GM18499 (cell line): Measurements from ENCODE around the gene ABHD4.
"Not testable (repeated sequence)": the region's sequence is repeated elsewhere in the genome, so short reads cannot be mapped to it uniquely, and the experiment has no call there.

Experiments used
- ATAC-seq: cut with Tn5 transposase; IDR thresholded peaks from one replicate; pipeline ENCODE4 v1.9.1; 2021; ENCODE audit warnings: moderate number of reproducible peaks; ENCODE audit not compliant: insufficient read depth, unreplicated experiment

The ABHD4 gene

GRCh38 chr14:22622255-22622654 lies 24.2 kb downstream of the ABHD4 start:
- ATAC-seq, result no peak

DNA sequence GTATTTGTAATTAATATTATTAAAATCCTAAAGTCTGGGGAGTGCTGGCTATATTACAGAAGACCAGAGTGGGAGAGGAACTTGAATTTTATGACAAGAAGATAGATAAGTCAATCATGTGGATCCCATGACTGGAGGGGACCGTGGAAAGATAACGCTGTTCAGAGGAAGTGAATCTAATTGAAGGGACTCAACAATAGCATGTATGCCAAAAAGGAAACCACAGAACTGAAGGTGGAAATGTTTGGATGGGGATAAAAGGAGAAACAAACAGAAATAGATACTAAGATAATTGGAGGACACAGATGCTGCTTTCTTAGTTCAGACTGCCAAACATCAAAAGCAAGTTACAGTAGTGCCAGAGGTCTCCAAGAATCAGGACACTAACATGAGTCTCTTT lies 24.9 kb downstream of the ABHD4 start:
- ATAC-seq, result no peak

- ATAC-seq, result no peak
Measured at GRCh38 chr14:22626590-22626989, 28.5 kb downstream of the ABHD4 start.

DNA sequence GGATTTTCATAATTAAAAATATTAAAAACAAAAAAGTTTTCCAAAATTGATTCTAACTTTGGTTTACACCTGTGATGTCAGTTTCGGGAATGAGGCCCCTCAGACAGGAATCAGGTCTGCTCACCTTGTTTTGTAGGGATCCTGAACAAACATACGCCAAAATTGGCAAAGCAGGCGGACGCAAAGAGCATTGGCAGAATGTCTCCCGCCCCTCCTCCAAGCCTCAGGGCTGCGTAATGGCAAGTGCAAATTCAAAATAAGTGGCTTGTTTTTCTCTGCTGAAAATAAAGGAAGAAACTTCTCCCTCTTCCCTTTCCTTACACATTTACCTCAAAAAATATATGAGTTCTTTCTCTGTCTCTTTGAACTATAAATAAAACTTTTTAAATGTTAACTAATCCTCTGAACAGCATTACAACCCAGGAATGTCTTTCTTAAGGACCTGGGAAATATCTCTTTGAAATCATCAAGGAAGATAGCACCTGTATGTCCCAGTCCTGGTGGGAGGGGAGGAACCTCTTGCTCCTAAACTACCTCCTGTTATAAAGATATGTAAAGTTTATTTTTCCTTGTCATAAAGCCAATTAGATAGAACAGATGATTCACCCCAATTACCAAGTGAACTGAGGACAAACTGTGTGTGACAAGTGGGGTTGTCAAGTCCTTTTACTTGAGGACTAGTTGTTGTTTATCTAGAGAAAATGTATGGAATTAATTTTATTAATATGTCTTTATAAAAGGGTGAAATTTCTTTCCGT lies 29.6 kb downstream of the ABHD4 start:
- ATAC-seq, result no peak

GRCh38 chr14:22629361-22629760 lies 31.3 kb downstream of the ABHD4 start:
- ATAC-seq, result no peak

DNA sequence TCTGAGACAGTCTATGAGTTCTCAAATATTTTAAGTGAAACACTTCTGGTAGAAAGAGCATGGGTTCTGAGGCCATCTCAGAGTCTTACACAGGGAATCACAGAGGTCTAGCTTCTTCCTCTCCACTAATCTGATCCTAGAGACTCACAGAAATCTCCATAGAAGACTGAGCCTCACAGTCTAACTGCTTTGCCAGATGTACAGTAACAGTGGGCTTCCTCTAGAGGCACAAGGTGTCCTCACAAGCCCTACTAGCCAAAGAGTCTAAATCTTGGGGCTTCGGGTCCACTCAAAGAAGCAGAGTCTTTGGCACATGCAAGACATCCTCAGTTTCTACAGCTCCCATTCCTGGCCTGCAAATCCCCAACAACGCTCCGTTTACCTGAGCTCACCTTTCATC lies 32.0 kb downstream of the ABHD4 start:
- no peak for ATAC-seq

DNA sequence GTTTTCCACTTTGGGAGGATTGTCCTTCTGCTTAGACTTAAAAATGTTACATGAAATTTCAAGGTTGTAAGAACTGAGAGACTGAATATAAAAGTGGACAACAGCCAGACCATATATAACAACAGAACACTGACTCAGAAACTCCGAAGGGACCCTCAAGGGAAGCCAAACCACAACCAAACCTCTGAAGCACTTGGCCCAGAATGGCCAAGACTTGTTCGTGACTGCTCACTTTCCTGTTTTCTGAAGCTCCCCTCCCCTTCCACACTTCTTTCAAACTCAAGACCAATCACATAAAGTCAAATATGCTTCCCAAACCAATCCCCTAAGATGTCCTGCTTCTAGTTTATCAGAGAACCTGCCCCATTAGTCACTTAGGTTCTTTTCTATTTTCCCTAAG lies 32.4 kb downstream of the ABHD4 start:
- no peak for ATAC-seq

GRCh38 chr14:22634233-22634900 lies 36.3 kb downstream of the ABHD4 start:
- ATAC-seq, result no peak

- ATAC-seq, result not testable (repeated sequence)
Measured at GRCh38 chr14:22635980-22636379, 37.9 kb downstream of the ABHD4 start.

DNA sequence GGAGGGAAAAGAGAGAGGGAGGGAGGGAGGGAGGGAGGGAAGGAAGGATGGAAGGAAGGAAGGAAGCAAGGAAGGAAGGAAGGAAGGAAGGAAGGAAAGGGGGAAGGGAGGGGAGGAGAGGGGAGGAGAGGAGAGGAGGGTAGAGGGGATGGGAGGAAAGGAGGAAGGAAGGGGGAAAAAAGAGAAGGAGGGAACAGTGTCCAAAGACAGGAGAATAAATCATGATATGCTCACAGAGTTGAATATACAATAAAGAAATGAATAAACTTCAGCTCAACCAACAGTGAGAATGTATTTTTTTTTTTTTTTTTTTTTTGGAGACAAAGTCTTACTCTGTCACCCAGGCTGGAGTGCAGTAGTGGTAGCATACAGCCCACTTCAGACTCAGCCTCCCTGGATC lies 42.1 kb downstream of the ABHD4 start:
- ATAC-seq, result no peak

- ATAC-seq, result no peak
Measured at GRCh38 chr14:22641846-22642245, 43.7 kb downstream of the ABHD4 start.

- ATAC-seq, result no peak
Measured at GRCh38 chr14:22644305-22644635, 46.2 kb downstream of the ABHD4 start, which contains the start of gene OR6J1. OR6J1 (minus strand) TSS chr14:22644352; CDS start chr14:22634811, 9,541 bp downstream.

DNA sequence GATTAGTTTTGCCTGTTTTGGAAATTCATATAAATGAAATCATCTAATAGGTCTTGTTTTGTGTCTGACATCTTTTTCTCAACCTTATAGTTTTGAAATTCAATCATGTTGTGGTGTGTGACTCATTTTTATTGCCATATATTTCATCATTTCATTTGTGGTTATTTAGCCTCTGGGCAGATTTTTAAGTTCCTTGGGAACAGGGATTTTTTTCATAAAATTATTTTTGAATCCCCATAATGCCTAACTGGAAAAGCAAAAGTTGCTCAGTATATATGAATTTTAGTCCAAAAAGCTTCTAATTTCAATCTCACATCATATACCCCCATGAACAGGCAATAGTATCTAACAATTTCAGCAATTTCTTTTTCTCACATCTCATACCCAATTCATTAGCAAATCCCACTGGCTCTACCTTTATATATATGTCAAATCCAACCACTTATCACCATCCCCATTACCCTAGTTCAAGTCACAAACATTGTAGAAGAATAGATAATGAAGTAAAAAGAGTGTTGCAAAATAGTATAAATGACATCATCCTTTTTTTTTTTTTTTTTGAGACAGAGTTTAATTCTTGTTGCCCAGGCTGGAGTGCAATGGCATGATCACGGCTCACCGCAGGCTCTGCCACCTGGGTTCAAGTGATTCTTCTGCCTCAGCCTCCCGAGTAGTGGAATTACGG lies 48.6 kb downstream of the ABHD4 start:
- ATAC-seq, result no peak

- no peak for ATAC-seq
Measured at GRCh38 chr14:22648506-22648905, 50.4 kb downstream of the ABHD4 start.

DNA sequence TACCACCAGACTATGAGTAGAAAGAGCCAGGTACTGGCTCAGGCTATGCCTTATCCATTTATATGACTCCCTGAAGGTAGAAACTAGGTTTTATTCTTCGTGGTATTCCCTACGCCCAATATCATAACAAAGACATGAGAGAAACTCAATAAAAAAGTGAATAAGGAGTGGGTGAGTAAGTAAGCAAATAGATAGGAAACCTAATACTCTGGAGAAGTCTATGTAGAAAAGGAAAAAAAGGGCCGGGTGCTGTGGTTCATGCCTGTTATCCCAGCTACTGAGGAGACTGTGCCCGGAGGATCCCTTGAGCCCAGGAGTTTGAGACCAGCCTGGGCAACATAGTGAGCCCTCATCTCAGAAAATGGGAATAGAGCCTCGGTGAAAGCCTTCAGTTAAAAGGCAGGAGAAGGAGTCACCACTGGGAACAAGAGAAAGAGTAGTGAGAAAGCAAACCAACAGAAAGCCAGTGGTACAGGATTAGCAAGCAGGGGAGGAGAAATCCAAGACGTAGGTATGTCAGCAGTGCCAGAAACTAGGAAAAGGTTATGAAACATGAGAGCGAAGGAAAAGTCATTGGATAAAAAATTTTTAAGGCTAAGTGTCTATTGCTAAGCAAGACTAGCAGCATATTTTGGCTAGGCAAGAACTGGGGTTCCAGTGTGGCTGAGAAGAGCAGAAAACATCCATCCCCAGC lies 52.1 kb downstream of the ABHD4 start:
- no peak for ATAC-seq

DNA sequence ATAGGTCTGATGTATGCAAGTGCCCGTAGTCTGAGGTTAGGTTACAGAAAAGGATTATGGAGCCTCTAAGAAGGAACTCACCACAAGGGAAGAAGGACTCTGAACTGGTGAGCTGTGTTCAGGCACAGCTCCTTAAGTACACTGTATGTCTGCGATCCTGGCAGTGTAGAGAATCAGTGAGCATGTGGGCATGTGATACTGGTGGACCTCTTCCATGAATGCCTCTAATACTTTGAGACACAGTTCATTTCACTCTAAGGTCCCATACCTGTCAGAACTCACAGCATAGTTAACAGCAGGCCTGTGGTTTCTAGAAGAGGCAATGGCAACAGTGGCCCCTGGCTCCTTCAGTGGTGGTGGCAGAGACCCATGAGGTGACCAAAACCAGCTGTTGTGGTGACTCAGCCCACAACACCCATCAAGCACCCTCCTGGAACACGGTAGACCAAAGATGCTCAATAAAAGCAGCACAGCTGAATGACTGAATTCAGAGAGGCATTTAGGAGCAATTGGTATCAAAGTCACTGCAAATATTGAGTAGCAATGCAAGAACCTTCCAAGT lies 52.9 kb downstream of the ABHD4 start:
- peak; percentile 51 for ATAC-seq

- no peak for ATAC-seq
Measured at GRCh38 chr14:22651586-22651985, 53.5 kb downstream of the ABHD4 start.

DNA sequence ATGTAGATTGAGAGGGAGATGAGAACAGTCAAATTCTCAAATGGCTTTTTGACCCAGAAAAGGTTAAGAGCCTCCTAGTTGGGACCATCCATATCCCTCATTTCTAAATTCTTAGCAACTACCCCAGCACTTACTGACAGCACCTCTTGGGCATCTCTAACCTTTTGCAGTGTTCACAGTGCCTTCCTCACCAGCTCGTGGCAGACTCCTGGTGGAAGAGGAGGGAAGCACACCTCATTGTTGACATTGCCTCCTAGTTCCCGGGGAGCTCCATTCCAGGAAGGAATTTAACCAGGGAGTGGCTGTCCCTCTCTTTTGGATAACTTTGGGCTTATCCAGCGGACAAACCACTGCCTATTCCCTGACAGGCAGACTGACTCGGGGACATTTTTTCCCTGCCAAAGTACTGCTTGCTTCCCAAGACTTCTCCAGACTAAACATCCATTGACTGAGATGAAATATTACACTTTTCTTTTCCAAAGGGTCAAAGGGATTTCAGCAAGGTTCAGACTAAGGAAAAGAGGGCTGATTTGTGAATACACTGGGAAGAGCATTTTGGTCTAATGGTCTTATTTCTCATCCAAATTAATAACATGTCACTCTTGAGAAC lies 55.0 kb downstream of the ABHD4 start:
- ATAC-seq, result no peak

GRCh38 chr14:22656226-22656625 lies 58.1 kb downstream of the ABHD4 start:
- ATAC-seq, result no peak
